Nucleus accumbens (tissue), 56 donors: ENCODE measurements around the gene FCRL5.

ENCODE experiments used
- DNase-seq, 56 donors: peaks; one replicate each; lab custom pipeline; 2025; lab: John Stamatoyannopoulos, UW

Gene FCRL5

DNA sequence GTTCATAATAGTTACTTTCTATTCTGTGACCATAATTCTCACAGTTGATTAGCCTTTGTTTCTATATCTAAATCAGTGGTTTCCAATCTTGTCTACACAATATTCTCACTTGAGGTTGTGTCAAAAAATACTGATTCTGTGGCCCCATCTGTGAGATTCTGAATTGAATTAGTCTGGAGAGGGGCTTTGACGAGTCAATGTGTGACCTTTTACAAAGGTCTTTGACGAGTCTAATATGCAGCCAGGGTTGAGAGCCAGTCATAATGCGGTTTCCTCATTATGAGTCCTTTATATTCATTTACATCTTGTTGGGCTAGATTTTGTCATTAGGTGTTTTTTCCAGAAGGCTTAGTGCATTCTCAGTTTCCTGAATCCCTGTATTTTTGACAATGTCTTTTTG is 19.7 kb downstream of the FCRL5 start:
- no peak for DNase-seq

DNA sequence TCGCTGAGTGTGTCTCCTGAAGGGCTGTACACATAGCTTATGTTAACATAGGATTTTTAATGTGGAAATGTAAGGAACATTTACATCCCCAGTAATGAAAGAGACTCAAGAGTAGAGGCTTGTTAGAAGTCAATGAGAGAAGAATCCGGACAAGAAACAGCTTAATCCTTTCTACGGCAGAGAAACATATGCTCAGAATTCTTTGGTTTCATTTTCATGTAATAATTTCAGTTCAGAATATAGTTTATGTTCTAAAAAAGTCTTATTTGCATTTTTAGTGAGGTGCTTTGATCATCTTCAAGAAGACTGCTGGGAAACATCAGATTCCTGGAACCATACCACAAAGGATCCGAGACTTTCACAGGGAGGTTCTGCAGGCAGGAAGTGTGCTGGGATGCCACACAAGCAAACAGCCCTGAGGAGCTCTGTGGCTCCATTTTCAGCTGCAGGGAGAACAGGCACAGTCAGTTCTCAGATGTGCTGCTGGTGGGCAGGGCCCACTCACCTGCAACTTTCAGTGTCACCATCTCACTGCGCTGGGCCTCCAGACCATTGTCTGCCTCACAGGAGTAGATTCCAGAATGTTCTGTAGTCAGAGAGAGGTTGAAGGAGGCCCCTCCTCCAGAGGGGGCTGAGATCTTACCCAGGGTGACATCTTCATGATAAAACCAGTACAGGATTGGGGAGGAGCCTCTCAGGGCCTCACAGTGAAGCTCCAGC is 28.4 kb downstream of the FCRL5 start:
- no peak for DNase-seq

DNA sequence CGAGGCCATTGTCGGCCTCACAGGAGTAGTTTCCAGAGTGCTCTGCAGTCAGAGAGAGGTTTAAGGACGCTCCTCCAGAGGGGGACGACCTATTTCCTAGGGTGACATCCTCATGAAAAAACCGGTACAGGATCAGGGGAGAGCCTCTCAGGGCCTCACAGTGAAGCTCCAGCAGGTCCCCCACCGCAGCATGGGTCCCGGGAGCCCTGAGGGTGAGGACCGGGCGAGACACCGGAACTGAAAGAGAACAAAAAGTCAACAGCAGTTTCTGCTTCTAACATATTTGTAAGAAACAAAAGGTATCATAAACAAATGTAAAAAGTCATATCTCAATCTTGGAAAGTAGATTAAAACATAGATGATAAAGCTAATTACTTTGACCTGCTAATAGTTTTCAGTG is 31.3 kb downstream of the FCRL5 start:
- no peak for DNase-seq

DNA sequence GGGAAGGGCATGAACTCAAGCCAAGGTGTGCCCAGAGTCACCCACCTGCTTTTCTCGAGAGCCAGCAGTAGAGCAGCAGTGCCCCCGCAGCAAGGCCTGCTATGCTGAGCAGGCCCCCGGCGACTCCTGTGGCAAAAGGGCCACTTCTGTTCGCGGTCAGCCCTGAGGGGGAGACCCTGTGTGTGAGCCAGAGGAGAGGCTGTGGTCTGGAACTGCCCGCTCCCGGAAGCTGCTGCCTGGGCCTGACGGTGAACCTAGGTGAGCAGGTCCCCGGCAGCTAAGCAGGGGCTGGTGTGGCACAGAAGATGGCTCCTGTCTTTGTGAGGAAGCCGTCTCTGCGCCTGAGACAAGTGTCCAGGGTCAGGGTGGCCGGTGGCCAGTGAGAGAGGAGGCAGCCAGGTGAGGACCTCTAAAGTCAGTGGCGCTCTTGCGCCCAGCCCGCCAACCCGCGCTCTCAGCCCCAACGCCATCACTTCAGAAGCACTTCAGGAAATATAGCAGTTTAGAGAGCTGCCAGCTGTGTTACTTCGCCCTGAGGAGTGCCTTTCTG is 31.9 kb downstream of the FCRL5 start:
- no peak for DNase-seq

DNA sequence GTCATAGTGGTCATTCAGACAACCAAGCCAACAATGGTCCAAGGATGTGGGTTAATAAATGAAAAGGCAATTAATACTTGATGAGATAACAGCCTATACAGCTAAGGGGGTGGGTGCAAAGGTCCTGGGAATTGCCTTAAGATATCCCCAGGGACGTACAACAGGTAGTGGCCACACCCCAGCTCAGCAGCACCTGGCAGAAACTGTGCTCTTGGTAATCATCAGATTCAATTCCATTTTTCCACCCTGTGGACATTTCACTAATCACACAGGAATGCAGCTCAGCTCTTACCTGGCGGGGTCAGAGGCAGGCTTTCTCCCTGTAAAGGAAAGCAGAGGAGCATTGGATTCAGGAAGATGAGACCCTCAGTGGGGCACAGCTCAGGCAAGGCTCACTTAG is 32.9 kb downstream of the FCRL5 start:
- DNase-seq: no peak

DNA sequence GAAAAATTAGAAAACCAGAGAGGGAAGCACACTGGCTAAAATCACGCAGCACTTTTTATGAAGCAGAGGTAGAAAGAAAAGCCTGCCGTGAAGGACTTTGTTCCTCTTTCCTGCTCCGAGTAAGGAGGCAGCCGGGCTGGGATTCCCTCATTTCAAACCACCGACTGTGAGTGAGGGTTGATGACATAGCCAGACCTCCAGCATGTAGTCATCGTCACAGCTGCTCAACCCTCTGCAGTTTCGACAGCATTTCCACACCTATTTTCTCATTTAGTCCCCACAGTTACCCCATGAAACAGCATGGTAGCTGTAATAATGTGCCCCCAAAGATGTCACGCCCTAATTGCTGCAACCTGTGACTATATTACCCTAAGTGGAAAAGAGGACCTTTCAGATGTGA is 35.3 kb downstream of the FCRL5 start:
- DNase-seq: no peak

DNA sequence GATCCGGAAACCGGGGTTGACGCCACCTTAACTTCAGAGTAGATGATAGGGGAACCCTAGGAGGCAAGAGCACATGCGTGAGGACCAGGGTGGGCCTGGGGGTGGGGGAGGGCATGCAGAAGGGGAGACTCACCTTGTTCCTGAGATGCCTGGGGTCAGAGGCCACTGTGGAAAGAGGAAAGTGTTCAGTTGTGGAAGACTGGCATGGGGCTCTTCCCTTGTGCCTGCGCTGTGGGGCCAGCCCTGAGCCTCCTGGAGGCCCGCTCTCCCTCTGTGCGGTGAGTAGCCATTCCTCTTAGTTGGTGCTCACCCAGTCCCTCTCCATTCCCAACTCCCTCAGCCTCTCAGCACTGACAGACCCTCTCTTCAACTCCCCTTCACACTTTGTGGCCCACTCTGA is 36.6 kb downstream of the FCRL5 start:
- DNase-seq: no peak

DNA sequence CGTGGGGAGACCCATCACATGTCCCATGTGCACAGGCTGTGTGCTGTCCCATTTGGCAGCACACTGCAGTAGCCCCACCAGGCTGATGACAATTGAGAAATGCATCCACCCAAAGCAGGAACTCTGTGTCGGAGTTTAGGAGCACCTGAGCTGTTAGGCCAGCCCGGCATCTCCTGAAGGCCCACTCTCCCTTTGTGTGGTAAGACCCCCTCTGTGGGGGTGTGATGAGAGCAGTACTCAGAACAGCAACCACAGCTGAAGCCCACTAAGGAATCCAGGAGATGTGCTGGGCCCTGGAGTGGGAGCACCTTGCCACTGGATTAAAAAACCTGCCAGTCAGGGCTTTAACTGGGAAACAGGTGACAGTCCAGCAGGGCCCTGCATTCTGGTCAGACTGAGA is 37.2 kb downstream of the FCRL5 start:
- DNase-seq: no peak

DNA sequence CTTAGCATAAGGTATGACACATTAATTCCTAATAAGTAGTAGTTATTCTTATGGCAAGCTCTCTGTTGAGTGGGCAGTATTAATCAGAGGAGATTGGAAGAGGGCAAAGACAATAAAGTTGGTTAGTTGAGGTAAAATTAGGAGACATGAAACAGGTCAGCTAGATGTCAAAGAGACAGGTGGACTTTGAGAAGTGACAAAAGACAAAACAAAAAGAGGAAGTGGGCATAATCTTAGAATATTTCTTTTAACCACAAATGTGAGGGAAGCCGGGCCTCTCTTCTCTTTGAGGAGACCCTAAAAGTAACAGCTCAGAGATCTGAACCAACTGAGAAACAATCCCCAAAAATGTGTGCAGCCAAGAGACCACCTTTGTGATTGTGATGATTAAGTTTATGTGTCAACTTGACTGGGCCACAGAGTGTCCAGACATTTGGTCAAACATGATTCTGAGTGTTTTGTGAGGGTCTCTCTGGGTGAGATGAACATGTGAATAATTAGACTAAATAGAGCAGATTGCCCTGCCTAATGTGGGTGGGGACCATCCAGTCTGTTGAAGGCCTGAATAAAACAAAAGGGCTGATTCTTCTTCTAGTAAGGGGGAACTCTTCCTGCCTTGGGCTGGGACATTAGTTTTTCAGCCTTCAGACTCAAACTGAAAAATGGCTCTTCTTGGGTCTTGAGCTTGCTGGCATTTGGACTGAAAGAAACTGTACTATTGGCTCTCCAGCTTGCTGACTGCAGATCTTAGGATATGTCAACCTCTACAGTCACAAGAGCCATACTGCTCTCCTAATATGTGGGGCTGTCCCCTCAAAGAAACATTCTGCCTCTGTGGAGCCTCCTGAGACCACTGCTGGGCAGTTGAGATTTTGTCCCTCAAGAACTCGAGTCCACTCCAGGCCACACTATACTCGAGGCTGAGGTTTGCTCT is 40.0 kb downstream of the FCRL5 start:
- no peak for DNase-seq

DNA sequence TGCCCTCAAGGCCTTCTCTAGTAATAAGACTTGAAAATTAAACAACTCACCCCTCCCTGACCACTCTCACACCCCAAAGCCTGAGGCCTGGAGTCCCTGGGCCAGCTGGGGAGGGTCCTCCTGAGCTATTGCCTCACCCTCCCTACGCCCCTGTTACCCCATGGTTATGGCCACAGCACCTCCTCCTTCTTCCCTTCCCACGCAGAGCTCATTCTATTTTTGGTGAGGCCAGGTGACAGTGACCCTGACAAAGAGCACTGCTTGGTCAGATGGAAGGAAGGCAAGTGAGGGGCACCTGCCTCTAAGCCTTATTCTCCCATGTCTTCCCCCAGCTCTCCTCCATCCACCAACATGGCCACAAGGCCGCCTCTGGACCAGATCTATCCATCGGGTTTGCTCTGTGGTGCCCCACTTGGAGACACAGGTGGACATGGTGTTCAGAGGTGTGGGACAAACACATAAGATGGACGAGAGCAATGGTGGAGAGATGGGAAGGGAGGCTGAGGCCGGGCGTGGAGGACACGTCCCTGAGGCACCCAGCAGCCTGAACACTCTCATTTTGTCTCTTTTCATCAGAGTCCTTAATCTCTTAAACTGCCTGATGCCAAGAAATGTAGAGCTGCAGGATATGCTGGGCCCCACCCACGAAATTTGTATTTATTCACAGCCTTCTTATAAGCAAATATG is 42.6 kb downstream of the FCRL5 start:
- no peak for DNase-seq

DNA sequence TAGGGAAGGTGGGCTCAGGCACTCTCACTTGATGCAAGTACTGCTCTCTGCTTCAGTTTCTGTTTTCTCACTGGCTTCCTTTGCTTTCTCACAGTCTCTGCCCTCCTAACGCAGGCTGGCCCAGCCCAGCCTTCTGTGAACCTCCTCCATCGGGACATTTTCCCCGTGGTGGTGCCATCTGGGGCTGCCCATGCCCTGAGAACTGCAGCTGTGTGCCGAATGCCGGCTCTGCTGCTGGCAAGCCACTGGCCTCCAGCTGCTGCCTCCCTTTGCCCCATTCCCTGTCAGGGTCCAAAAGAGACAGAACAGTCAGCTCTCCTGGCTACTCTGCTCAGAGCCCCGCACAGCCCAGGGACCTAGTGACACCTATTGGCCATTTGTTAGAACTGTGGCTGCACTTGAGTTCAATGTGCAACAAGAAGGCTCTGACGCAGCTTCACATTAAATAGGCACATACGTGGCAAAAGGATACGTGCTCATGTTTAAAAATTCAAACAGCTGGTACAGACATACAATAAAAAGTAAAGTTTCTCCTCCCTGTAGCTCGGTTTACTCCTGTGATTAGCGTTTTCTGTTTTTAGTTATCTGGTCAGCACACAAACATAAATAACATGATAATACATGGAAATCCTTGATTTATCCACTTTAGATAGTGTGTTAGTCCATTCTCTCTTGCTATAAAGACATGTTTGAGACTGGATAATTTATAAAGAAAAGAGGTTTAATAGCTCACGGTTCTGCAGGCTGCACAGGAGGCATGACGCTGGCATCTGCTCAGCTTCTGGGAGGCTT is 46.6 kb downstream of the FCRL5 start:
- peak in 33 of 56 donors; percentile 6 to 60 (median 23) for DNase-seq

DNA sequence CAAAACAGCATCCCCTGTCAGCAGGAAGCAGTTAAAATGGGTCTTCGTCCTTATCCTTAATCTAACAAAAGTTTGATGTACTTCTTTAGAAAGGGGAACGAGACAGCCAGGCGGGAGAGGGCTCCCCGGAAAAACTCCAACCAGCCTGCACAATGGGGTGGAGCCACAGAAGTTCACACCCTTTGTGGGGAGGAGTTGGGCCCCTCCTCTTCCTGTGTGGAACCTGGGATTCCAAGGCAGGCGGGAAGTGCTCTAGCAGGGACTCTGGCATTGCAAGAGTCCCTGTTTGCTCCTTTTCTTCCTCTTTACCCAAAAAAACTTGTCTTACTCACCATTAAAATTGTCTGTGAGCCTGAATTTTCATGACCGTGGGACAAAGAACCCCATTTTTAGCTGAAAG is 47.7 kb downstream of the FCRL5 start:
- no peak for DNase-seq

DNA sequence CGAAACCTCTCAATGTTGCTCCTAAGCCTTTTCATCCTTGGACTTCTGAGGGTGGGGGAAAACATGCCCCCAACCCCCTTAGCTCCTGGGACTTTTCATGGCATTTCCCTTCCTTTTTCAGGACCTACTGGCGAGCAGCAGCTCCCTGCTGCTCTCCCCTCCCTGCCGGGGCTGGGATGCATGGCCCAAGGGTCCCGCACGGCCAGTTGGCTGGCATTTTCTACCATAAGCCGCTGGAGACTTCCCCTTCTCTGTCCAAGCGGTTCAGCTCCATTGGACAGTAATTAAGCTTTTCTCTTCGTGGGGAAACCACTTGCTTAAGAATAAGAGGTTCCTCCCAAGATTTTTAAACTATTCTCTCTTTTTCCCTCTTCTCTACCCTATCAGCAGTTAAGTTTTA is 52.8 kb downstream of the FCRL5 start:
- DNase-seq: no peak

DNA sequence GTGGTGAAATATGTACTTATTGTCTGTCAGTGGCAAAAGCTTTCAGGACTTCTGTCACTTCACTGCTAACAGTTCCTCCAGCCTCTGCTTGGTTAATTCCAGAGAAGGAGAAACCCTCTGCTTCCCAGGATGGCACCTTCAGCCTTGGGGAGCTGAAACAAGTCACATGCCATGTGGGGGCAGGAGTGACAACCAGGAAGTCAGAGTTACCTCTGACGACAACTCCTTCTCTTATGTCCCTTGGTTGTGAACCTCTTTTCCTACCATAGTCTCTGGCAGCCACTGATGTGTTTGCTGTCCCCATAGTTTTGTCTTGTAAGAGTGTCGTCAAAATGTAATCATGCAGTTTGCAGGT is 53.6 kb downstream of the FCRL5 start:
- no peak for DNase-seq

DNA sequence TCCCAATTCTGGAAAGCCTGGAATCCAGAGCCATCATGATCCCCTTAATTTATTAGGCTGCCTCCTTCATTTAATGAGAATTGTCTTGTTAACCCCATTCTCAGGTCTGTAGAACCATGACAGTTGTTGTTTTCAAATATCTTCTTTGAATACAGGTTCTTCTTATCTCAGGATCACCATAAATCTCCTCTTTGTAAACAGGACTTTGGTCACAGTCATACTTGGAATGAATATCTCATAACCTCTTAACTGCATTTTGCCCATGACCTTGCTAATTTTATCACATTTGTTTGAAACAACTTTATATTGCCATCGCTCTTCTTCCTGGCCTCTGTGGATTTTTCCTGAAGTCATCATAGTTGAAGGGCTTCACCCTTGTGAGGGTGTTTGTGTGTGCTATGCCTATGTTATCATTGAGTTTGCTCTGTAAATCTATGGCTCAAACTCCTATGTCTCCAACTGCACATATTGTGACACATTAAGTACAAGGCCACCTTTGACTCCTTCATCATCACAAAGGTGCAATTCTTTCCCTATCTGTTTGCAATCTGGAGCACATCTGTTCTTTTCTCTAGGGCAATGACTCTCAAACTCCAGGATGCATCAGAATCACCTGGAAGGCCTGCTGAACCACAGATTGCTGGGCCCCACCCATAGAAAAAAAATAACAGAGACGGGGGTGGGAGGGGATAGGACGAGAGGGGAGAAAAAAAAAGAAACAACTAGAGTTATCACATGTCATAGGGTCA is 54.2 kb downstream of the FCRL5 start:
- DNase-seq: no peak

DNA sequence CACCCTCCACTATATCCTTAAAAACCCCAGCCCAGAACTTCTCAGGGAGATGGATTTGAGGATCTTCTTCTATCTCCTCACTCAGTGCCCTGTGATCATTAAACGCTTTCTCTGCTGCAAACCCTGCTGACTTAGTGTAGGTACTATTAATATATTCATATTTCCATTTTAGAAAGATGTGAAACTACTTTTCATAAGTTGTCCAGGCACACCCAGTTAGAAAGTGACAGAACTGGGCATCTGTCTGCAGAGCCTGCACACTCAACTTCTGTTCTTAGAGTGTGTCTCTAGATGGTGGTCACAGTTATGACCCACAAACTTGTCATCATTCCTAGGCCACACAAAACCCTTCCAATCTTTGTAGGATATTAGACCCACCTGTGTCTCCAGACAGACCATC is 55.0 kb downstream of the FCRL5 start:
- DNase-seq: no peak

DNA sequence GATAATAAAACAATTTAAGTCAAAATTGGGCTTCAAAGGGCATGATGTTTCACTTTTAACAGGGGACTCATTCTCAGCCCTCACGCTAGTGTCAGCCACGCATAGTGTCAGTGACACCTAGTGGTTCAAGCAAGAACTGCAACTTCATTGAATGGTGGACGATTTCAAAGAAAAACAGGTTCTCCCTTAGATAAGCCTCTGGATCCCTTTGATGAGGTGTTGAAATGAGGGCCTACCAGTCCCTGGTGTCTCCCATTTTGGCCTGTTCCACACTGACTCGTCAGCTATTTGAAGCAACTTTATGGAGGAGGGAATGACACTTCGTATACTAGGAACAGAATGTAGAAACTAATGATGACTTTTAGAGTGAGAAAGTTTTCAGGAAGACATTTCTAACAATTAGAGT is 56.2 kb downstream of the FCRL5 start:
- DNase-seq: peak in 12 of 56 donors; percentile 2 to 27 (median 4)

DNA sequence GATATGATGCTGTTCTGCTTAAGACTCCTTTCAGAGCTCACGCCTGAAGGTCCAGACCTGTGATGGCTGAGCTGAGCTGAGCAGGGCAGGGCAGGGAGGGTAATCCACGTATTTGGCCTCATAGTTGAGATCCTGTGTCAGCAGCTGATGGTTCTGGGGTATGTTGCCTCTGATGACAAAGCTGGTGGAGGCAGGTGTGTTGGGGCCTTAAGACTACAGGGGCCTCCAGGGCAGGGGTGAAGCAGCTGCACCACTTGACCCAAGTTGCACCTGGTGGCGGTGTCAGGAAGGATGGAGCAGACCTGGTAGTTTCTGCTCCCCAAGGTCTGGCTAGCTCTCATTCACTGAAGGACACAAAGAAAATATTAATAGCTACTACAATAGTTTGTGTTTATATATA is 57.0 kb downstream of the FCRL5 start:
- DNase-seq: no peak

DNA sequence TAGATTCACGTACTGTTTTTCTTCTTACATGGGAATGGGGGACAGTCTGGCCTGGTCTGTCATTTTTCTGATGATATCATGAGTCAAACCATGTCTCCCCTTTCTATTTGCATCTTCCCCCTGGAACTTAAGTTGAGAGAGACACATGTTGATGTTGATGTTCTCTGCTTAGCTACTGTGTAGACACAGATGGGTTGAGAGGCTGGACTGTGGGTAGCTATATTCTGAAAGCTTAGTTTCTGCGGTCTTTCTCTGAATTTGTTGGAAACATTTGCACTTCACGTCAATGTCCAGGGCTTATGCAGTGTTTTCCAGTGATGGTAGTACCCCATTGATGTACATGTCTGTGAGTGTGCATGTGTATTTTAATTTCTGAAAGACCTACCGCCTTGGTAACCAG is 58.2 kb downstream of the FCRL5 start:
- DNase-seq: no peak
